Osteoblast (primary cell): Measurements from ENCODE around the gene IMMP1L. TPM values are rescaled to one million over a fixed set of nuclear protein-coding genes. Genes with fewer than 3 reads are reported as not detected.
"Not testable (repeated sequence)": the region's sequence is repeated elsewhere in the genome, so short reads cannot be mapped to it uniquely, and the experiment has no call there.

Experiments
- DNase-seq: peaks from one replicate; pipeline ENCODE4 v3.0.0; 2011; ENCODE audit warnings: low spot score, mixed read lengths; ENCODE audit not compliant: insufficient read length; ENCODE audit errors: missing footprints
- H2AFZ ChIP-seq: 2 replicates; pipeline ENCODE4 v1.6.0; 2011; ENCODE audit warnings: mild to moderate bottlenecking, low read length
- H3K27ac ChIP-seq: 2 replicates; pipeline ENCODE4 v1.5.1; 2011; ENCODE audit warnings: mild to moderate bottlenecking, low read depth, low read length, moderate library complexity
- H3K27me3 ChIP-seq: 2 replicates; pipeline ENCODE4 v1.6.0; 2012; ENCODE audit warnings: mild to moderate bottlenecking, control low read depth, inconsistent platforms, low read length, moderate library complexity; ENCODE audit not compliant: insufficient read depth
- H3K36me3 ChIP-seq: 2 replicates; pipeline ENCODE4 v1.5.1; 2011; ENCODE audit warnings: mild to moderate bottlenecking, low read length, control low read depth, moderate library complexity; ENCODE audit not compliant: insufficient read depth
- H3K4me1 ChIP-seq: 2 replicates; pipeline ENCODE4 v1.5.1; 2011; ENCODE audit warnings: mild to moderate bottlenecking, low read length, control low read depth, moderate library complexity; ENCODE audit not compliant: insufficient read depth
- H3K4me2 ChIP-seq: 2 replicates; pipeline ENCODE4 v1.6.0; 2011; ENCODE audit warnings: mild to moderate bottlenecking, low read length; ENCODE audit not compliant: insufficient read depth
- H3K4me3 ChIP-seq: fragments of 200-600 bp; sonication (generic); 3 replicates; pipeline ENCODE4 v1.5.1; 2012; ENCODE audit warnings: mild to moderate bottlenecking, low read length, inconsistent platforms; ENCODE audit not compliant: insufficient read depth
- H3K79me2 ChIP-seq: 2 replicates; pipeline ENCODE4 v1.6.0; 2012; ENCODE audit warnings: mild to moderate bottlenecking, low read length, control low read depth, inconsistent platforms; ENCODE audit not compliant: insufficient read depth
- H3K9me3 ChIP-seq: 2 replicates; pipeline ENCODE4 v1.5.1; 2011; ENCODE audit warnings: low read depth, low read length, control low read depth
- H4K20me1 ChIP-seq: 2 replicates; pipeline ENCODE4 v1.6.0; 2012; ENCODE audit warnings: mild to moderate bottlenecking, low read length, control low read depth; ENCODE audit not compliant: insufficient read depth
- CTCF ChIP-seq: IDR thresholded peaks from 2 replicates; pipeline ENCODE4 v1.5.1; 2011; ENCODE audit warnings: mild to moderate bottlenecking, low read depth, low read length, moderate library complexity; ENCODE audit errors: extremely low read depth
- total RNA-seq: library from RNA; depleted of rRNA; stranded (reverse); fragments of >200 nt; gene quantifications from 2 replicates; pipeline ENCODE4 v1.2.3, GENCODE V29; 2012

The IMMP1L gene
- total RNA-seq, 1 donor = 8.7 TPM

DNA sequence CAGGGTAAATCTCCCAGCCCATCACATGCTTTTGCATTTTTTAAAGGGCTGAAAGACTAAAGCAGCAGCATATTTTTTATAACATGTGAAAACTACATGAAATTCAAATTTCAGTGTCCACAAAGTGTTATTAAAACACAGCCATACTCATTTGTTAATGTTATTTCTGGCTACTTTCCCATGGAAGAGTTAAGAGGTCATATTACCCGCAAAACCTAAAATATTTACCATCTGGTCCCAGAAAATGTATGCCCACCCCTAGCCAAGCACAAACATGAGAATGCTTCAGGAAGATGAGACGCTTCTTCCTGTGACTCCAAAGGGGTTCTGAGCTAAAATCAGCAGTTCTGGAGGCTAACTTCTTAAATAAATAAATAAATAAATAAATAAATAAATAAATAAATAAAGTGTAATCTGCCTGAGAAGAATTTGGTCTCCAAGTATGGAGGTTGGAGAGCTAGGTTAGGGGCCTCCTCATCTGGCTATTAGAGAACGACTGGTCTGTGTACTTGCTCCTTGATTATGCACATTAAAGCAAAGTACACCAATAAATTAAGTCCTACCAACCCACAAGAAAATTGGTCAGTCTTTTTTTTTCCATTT, 9.7 kb downstream of the IMMP1L start:
- peak; percentile 78 for DNase-seq
- Histone ChIP-seq H3K27me3 (no peaks in the 10 kb centered on the region), H3K4me2 (no peak overlapping the region), H2AFZ (no peak overlapping the region), H4K20me1 (peaks cover 3% of the 10 kb centered on the region), H3K36me3 (no peaks in the 10 kb centered on the region), H3K9me3 (no peaks in the 10 kb centered on the region), H3K79me2 (peaks cover 40% of the 10 kb centered on the region), H3K4me1 (peaks cover 10% of the 10 kb centered on the region), H3K4me3 (no peak overlapping the region), H3K27ac (no peak overlapping the region)
- no peak for TF ChIP-seq CTCF

DNA sequence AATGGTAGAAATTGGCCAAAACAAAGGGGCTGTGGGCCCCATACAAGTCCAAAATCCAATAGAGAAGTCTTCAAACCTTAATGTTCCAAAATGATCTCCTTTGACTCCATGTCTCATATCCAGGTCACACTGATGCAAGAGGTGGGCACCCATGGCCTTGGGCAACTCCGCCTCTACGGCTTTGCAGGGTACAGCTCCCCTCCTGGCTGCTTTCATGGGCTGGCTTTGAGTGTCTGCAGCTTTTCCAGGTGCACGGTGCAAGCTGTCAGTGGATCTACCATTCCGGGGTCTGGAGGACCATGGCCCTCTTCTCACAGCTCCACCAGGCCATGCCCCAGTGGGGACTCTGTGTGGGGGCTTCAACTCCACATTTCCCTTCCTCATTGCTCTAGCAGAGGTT, 15.7 kb downstream of the IMMP1L start:
- H4K20me1 ChIP-seq, H3K27ac ChIP-seq, H3K36me3 ChIP-seq, H3K27me3 ChIP-seq, H3K9me3 ChIP-seq, H3K4me2 ChIP-seq, H3K4me3 ChIP-seq, H2AFZ ChIP-seq, DNase-seq, H3K4me1 ChIP-seq: not testable (repeated sequence)
- H3K79me2 ChIP-seq = peaks cover 11% of the 10 kb centered on the region

DNA sequence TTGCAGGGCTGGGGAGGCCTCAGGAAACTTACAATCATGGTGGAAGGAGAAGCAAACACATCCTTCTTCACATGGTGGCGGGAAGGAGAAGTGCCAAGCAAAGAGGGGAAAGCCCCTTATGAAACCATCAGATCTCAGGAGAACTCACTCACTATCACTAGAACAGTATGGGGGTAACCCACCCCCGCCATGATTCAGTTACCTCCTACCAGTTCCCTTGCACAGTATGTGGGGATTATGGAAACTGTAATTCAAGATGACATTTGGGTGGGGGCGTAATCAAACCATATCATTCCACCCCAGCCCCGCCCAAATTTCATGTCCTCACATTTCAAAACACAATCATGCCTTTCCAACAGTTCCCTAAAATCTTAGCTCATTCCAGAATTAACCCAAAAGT, 16.2 kb downstream of the IMMP1L start:
- Histone ChIP-seq H3K4me1 (peaks cover 9% of the 10 kb centered on the region), H3K9me3 (no peaks in the 10 kb centered on the region), H3K4me2 (no peak overlapping the region), H4K20me1 (peaks cover 5% of the 10 kb centered on the region), H3K79me2 (peaks cover 11% of the 10 kb centered on the region), H3K27me3 (no peaks in the 10 kb centered on the region), H3K36me3 (no peaks in the 10 kb centered on the region), H3K4me3 (no peak overlapping the region), H3K27ac (no peak overlapping the region), H2AFZ (no peak overlapping the region)
- no peak for DNase-seq
- TF ChIP-seq CTCF = no peak

DNA sequence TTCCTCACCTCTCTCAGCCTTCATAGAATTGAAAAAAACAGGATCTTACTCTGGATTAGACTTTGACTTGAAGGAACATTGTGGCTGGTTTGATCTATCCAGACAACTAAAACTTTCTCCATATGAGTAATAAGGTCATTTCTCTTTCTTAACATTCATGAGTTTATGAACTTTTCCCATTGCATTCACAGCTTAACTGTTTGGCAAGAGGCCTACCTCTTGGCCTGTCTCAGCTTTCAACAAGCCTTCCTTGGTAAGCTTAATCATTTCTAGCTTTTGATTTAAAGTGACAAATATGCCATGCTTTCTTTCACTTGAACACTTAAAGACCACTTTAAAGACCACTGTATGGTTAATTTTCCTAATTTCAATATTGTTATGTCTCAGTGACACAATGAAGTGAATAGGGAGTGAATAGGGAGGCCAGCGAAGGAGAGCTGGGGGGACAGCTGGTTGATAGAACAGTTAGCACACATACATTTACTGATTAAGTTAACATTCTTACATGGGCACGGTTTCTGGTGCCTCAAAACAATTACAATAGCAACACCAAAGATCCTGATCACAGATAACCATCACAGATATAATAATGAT, 17.0 kb downstream of the IMMP1L start:
- Histone ChIP-seq H3K79me2 (peaks cover 11% of the 10 kb centered on the region), H2AFZ (no peak overlapping the region), H4K20me1 (peaks cover 5% of the 10 kb centered on the region), H3K36me3 (no peaks in the 10 kb centered on the region), H3K27ac (no peak overlapping the region), H3K4me3 (no peak overlapping the region), H3K4me1 (peaks cover 9% of the 10 kb centered on the region), H3K27me3 (no peaks in the 10 kb centered on the region), H3K4me2 (no peak overlapping the region), H3K9me3 (no peaks in the 10 kb centered on the region)
- TF ChIP-seq CTCF = no peak
- DNase-seq = peak; percentile 38
